ENCODE measurements around the gene SPINK2. TPM values are rescaled to one million over a fixed set of nuclear protein-coding genes. Genes with fewer than 3 reads are reported as not detected.
A peak's percentile ranks its signal among the peaks of the same experiment; 100 is the strongest.

Gene SPINK2
- total and polyA plus RNA-seq, 10 of the 15 experiments (the other 5 are each of a cell fraction or from before 2014, with no cell fraction given): 0.13 to 1.0 (median 0.61) TPM; not detected in 1

DNA sequence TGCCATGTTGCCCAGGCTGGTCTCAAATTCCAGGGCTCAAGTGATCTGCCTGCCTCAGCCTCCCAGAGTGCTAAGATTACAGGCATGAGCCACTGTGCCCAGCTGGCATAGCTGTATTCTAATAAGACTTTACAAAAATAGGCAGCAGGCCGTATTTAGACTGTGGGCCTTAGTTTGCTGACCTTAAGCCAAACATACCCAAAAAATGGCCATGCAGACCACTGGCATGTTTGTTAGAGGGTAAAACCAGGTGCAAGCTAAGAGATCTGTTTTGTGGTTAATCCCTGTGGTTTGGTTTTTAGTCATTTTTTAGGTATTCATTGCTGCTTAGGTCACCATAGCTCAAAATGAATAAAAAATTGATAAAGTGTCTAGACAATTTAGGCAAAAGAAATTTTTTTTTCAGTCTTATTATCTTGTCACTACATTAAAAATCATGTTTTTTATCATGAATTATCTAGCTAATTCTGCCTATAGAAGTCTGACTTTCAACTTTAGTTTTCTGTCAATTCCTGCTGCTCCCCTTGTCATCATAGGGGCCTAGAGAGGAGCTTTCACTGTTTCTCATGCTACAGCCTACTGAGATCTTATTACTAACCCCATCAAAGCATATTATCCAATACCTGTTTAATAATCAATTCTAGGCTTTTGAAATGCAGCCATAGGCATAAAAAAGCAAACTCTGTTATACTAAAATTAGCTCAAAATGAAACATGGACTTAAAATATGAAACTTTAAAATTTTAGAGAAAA lies 7.5 kb upstream of the SPINK2 start (continued):
- TF ChIP-seq NFYA (IDR thresholded peaks at IDR 0.05; ENCODE audit: borderline replicate concordance, low read depth, low read length) (no peak), JUNB (IDR thresholded peaks at IDR 0.05) (peak; percentile 63), RAD21 (IDR thresholded peaks at IDR 0.05; ENCODE audit: insufficient read depth, low read depth, low read length) (no peak), ZNF622 (IDR thresholded peaks at IDR 0.05) (no peak), NFXL1 (IDR thresholded peaks at IDR 0.05; ENCODE audit: borderline replicate concordance) (no peak), HDGF (IDR thresholded peaks at IDR 0.05) (no peak), TCF12 (IDR thresholded peaks at IDR 0.05; ENCODE audit: low read depth, low read length) (0 out of 2 replicates have a peak, but pooled peaks have one; percentile 59), PML (IDR thresholded peaks at IDR 0.05; ENCODE audit: low read length) (no peak), SREBF2 (IDR thresholded peaks at IDR 0.05; ENCODE audit: low read length) (no peak), SMC3 (IDR thresholded peaks at IDR 0.05; ENCODE audit: borderline replicate concordance, low read length) (no peak), EZH2 (IDR thresholded peaks at IDR 0.05; ENCODE audit: borderline replicate concordance, control insufficient read depth, low read depth, low read length) (no peak), MEF2B (IDR thresholded peaks at IDR 0.05; ENCODE audit: partially characterized antibody, poor library complexity, severe bottlenecking) (no peak), NFYB (IDR thresholded peaks at IDR 0.05; ENCODE audit: insufficient read depth, low read depth, low read length) (no peak), TCF3 (IDR thresholded peaks at IDR 0.05; ENCODE audit: borderline replicate concordance, insufficient read depth, low read depth, low read length) (0 out of 2 replicates have a peak, but pooled peaks have one; percentile 37), CBX3 (IDR thresholded peaks at IDR 0.05; ENCODE audit: borderline replicate concordance, low read depth) (no peak), POLR2A (IDR thresholded peaks at IDR 0.05; ENCODE audit: low read depth, low read length) (no peak)
- TF ChIP-seq, protein P1, sequence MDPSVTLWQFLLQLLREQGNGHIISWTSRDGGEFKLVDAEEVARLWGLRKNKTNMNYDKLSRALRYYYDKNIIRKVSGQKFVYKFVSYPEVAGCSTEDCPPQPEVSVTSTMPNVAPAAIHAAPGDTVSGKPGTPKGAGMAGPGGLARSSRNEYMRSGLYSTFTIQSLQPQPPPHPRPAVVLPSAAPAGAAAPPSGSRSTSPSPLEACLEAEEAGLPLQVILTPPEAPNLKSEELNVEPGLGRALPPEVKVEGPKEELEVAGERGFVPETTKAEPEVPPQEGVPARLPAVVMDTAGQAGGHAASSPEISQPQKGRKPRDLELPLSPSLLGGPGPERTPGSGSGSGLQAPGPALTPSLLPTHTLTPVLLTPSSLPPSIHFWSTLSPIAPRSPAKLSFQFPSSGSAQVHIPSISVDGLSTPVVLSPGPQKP (IDR thresholded peaks at IDR 0.05; ENCODE audit: low read depth, low read length): no peak
- TF ChIP-seq, protein P2, sequence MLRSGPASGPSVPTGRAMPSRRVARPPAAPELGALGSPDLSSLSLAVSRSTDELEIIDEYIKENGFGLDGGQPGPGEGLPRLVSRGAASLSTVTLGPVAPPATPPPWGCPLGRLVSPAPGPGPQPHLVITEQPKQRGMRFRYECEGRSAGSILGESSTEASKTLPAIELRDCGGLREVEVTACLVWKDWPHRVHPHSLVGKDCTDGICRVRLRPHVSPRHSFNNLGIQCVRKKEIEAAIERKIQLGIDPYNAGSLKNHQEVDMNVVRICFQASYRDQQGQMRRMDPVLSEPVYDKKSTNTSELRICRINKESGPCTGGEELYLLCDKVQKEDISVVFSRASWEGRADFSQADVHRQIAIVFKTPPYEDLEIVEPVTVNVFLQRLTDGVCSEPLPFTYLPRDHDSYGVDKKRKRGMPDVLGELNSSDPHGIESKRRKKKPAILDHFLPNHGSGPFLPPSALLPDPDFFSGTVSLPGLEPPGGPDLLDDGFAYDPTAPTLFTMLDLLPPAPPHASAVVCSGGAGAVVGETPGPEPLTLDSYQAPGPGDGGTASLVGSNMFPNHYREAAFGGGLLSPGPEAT (IDR thresholded peaks at IDR 0.05; ENCODE audit: low read depth): no peak
- TF ChIP-seq, protein P3, sequence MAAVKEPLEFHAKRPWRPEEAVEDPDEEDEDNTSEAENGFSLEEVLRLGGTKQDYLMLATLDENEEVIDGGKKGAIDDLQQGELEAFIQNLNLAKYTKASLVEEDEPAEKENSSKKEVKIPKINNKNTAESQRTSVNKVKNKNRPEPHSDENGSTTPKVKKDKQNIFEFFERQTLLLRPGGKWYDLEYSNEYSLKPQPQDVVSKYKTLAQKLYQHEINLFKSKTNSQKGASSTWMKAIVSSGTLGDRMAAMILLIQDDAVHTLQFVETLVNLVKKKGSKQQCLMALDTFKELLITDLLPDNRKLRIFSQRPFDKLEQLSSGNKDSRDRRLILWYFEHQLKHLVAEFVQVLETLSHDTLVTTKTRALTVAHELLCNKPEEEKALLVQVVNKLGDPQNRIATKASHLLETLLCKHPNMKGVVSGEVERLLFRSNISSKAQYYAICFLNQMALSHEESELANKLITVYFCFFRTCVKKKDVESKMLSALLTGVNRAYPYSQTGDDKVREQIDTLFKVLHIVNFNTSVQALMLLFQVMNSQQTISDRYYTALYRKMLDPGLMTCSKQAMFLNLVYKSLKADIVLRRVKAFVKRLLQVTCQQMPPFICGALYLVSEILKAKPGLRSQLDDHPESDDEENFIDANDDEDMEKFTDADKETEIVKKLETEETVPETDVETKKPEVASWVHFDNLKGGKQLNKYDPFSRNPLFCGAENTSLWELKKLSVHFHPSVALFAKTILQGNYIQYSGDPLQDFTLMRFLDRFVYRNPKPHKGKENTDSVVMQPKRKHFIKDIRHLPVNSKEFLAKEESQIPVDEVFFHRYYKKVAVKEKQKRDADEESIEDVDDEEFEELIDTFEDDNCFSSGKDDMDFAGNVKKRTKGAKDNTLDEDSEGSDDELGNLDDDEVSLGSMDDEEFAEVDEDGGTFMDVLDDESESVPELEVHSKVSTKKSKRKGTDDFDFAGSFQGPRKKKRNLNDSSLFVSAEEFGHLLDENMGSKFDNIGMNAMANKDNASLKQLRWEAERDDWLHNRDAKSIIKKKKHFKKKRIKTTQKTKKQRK (IDR thresholded peaks at IDR 0.05; ENCODE audit: low read depth, low read length): no peak
- TF ChIP-seq, protein P4, sequence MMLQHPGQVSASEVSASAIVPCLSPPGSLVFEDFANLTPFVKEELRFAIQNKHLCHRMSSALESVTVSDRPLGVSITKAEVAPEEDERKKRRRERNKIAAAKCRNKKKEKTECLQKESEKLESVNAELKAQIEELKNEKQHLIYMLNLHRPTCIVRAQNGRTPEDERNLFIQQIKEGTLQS (IDR thresholded peaks at IDR 0.05; ENCODE audit: borderline replicate concordance, extremely low read depth, low read depth, low read length): no peak
- TF ChIP-seq, protein P5, sequence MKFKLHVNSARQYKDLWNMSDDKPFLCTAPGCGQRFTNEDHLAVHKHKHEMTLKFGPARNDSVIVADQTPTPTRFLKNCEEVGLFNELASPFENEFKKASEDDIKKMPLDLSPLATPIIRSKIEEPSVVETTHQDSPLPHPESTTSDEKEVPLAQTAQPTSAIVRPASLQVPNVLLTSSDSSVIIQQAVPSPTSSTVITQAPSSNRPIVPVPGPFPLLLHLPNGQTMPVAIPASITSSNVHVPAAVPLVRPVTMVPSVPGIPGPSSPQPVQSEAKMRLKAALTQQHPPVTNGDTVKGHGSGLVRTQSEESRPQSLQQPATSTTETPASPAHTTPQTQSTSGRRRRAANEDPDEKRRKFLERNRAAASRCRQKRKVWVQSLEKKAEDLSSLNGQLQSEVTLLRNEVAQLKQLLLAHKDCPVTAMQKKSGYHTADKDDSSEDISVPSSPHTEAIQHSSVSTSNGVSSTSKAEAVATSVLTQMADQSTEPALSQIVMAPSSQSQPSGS (IDR thresholded peaks at IDR 0.05; ENCODE audit: low read length): peak; percentile 40; the same call in 1 of the 2 replicates

Measured in GM12878 (cell line).